Endodermal cell (in vitro differentiated cells): ENCODE data around the gene PNPLA6. TPM values are rescaled to one million over a fixed set of nuclear protein-coding genes. Genes with fewer than 3 reads are reported as not detected.
A peak's percentile ranks its signal among the peaks of the same experiment; 100 is the strongest.

Experiments
- DNase-seq: peaks from one replicate; pipeline ENCODE4 v3.0.0-alpha.2; 2017
- H3K27ac ChIP-seq: 2 replicates; pipeline ENCODE4 v1.5.1; 2013; ENCODE audit warnings: mild to moderate bottlenecking, low read depth, low read length, moderate library complexity
- H3K27me3 ChIP-seq: 2 replicates; pipeline ENCODE4 v1.6.1; 2013; ENCODE audit warnings: mild to moderate bottlenecking, low read length, moderate library complexity; ENCODE audit not compliant: insufficient read depth, control insufficient read depth, poor library complexity, severe bottlenecking
- H3K36me3 ChIP-seq: 2 replicates; pipeline ENCODE4 v1.7.0; 2013; ENCODE audit warnings: mild to moderate bottlenecking, low read length, moderate library complexity; ENCODE audit not compliant: control insufficient read depth, insufficient read depth
- H3K4me1 ChIP-seq: one replicate; pipeline ENCODE4 v1.7.0; 2013; ENCODE audit warnings: low read length; ENCODE audit not compliant: control insufficient read depth, insufficient read depth
- H3K4me3 ChIP-seq: 2 replicates; pipeline ENCODE4 v1.5.1; 2013; ENCODE audit warnings: mild to moderate bottlenecking, low read length, moderate library complexity
- H3K9ac ChIP-seq: 2 replicates; pipeline ENCODE4 v1.6.1; 2013; ENCODE audit warnings: mild to moderate bottlenecking, low read length, moderate library complexity; ENCODE audit not compliant: poor library complexity, severe bottlenecking; ENCODE audit errors: extremely low read depth
- H3K9me3 ChIP-seq: 2 replicates; pipeline ENCODE4 v1.6.1; 2013; ENCODE audit warnings: mild to moderate bottlenecking, low read length, moderate library complexity; ENCODE audit not compliant: control insufficient read depth
- H3K27ac Mint-ChIP-seq: 2 replicates; pipeline ENCODE4 v1.8.0; 2020; ENCODE audit warnings: mixed read lengths
- H3K27me3 Mint-ChIP-seq: 2 replicates; pipeline ENCODE4 v1.8.0; 2021; ENCODE audit warnings: mild to moderate bottlenecking, mixed read lengths; ENCODE audit not compliant: insufficient read depth
- H3K36me3 Mint-ChIP-seq: 2 replicates; pipeline ENCODE4 v1.8.0; 2020; ENCODE audit warnings: low read depth, mixed read lengths
- H3K4me1 Mint-ChIP-seq: 2 replicates; pipeline ENCODE4 v1.8.0; 2020; ENCODE audit warnings: mixed read lengths
- H3K4me3 Mint-ChIP-seq: 2 replicates; pipeline ENCODE4 v1.8.0; 2020; ENCODE audit warnings: mild to moderate bottlenecking, moderate library complexity, mixed read lengths
- H3K9me3 Mint-ChIP-seq: 2 replicates; pipeline ENCODE4 v1.8.0; 2020; ENCODE audit warnings: mild to moderate bottlenecking, mixed read lengths
- CTCF ChIP-seq: fragments of 200-600 bp; sonication (generic); conservative IDR thresholded peaks from 2 replicates; pipeline ENCODE4 v1.5.0; 2021; ENCODE audit warnings: antibody characterized with exemption, mild to moderate bottlenecking
- WGBS, 2 experiments: methylation state at CpG; one replicate each; pipeline versions ENCODE4 v1.1.5 to v1.1.7; 2013; ENCODE audit warnings: missing lambda C conversion rate in 2 of 2, mixed read lengths in 1 of 2; ENCODE audit not compliant: insufficient coverage in 1 of 2, insufficient read length in 1 of 2; 5-methylcytosine and 5-hydroxymethylcytosine counted together
- total RNA-seq, 2 donors: library from RNA; stranded (reverse); fragmentation: NEBNext Ultra II Directional in 1 of 2; extraction: Animal tissue kit (Norgen Biotek cat#: 25700) in 1 of 2; gene quantifications; 2 replicates in 1 of 2; 3 replicates in 1 of 2; pipeline ENCODE4 v1.2.1, GENCODE V29; 2021

PNPLA6 gene
- total RNA-seq, 2 donors from 2014 or later, result 86.1 to 124 TPM

GRCh38 chr19:7602935-7603497, 67.5 kb downstream of the PNPLA6 start:
- Histone ChIP-seq H3K27ac (no peak overlapping the region), H3K9ac (no peak overlapping the region), H3K4me3 (no peak overlapping the region), H3K9me3 (no peaks in the 10 kb centered on the region), H3K27me3 (no peaks in the 10 kb centered on the region), H3K4me1 (no peaks in the 10 kb centered on the region), H3K36me3 (peaks cover 22% of the 10 kb centered on the region)
- 93 to 97% methylated on average over 10 to 11 of the region's 11 CpGs for WGBS, 2 experiments
- no peak for TF ChIP-seq CTCF
- Mint-ChIP-seq H3K4me3 (no peak overlapping the region), H3K9me3 (peaks cover 3% of the 10 kb centered on the region), H3K36me3 (peaks cover 42% of the 10 kb centered on the region), H3K27me3 (no peaks in the 10 kb centered on the region), H3K4me1 (peaks cover 9% of the 10 kb centered on the region), H3K27ac (no peak overlapping the region)
- DNase-seq, result no peak

GRCh38 chr19:7603919-7604318, 68.4 kb downstream of the PNPLA6 start:
- Histone ChIP-seq H3K36me3 (peaks cover 18% of the 10 kb centered on the region), H3K9me3 (no peaks in the 10 kb centered on the region), H3K9ac (no peak overlapping the region), H3K27ac (no peak overlapping the region), H3K4me3 (no peak overlapping the region), H3K4me1 (no peaks in the 10 kb centered on the region), H3K27me3 (no peaks in the 10 kb centered on the region)
- Mint-ChIP-seq H3K4me3 (no peak overlapping the region), H3K4me1 (peaks cover 5% of the 10 kb centered on the region), H3K27me3 (no peaks in the 10 kb centered on the region), H3K27ac (peak overlapping the region; percentile 68), H3K36me3 (peaks cover 39% of the 10 kb centered on the region), H3K9me3 (peaks cover 3% of the 10 kb centered on the region)
- 91 to 95% methylated on average over 8 to 9 of the region's 9 CpGs for WGBS, 2 experiments
- no peak for DNase-seq
- no peak for TF ChIP-seq CTCF

GRCh38 chr19:7605490-7606222, 70.1 kb downstream of the PNPLA6 start:
- peaks cover 45% of the 10 kb centered on the region for H3K36me3 Mint-ChIP-seq
- Histone ChIP-seq H3K4me3 (no peak overlapping the region), H3K36me3 (peaks cover 18% of the 10 kb centered on the region), H3K9ac (no peak overlapping the region), H3K9me3 (no peaks in the 10 kb centered on the region), H3K4me1 (no peaks in the 10 kb centered on the region), H3K27ac (no peak overlapping the region), H3K27me3 (no peaks in the 10 kb centered on the region)
- H3K27me3 Mint-ChIP-seq, result no peaks in the 10 kb centered on the region
- peaks cover 5% of the 10 kb centered on the region for H3K4me1 Mint-ChIP-seq
- DNase-seq, result peak; percentile 88
- H3K9me3 Mint-ChIP-seq, result peaks cover 3% of the 10 kb centered on the region
- H3K27ac Mint-ChIP-seq, result no peak overlapping the region
- WGBS, 2 experiments, result 90 to 93% methylated on average over 6 to 12 of the region's 14 CpGs
- H3K4me3 Mint-ChIP-seq, result no peak overlapping the region
- no peak for TF ChIP-seq CTCF
